ENCODE measurements around the gene PAPPA2.

GRCh38 chr1:176575991-176576390 is 113.0 kb downstream of the PAPPA2 start:
- TF ChIP-seq POLR2AphosphoS5 (IDR thresholded peaks at IDR 0.05) = no peak
- TF ChIP-seq POLR2A (IDR thresholded peaks at IDR 0.05; ENCODE audit: low read depth) = no peak

All from esophagus muscularis mucosa (tissue), 2 donors.